Endothelial cell (in vitro differentiated cells): ENCODE measurements around the gene CNOT3. TPM values are rescaled to one million over a fixed set of nuclear protein-coding genes. Genes with fewer than 3 reads are reported as not detected.

ENCODE experiments used
- DNase-seq: peaks from one replicate; pipeline ENCODE4 v3.0.0; 2021; ENCODE audit warnings: low spot score
- H3K27ac Mint-ChIP-seq: one replicate; pipeline ENCODE4 v1.8.0; 2021; ENCODE audit warnings: mixed read lengths, inconsistent platforms; ENCODE audit not compliant: unreplicated experiment
- H3K27me3 Mint-ChIP-seq: one replicate; pipeline ENCODE4 v1.8.0; 2021; ENCODE audit warnings: mild to moderate bottlenecking, moderate library complexity, mixed read lengths, inconsistent platforms; ENCODE audit not compliant: unreplicated experiment
- H3K36me3 Mint-ChIP-seq: one replicate; pipeline ENCODE4 v1.8.0; 2021; ENCODE audit warnings: mild to moderate bottlenecking, low read depth, mixed read lengths, inconsistent platforms; ENCODE audit not compliant: unreplicated experiment
- H3K4me1 Mint-ChIP-seq: one replicate; pipeline ENCODE4 v1.8.0; 2021; ENCODE audit warnings: mild to moderate bottlenecking, mixed read lengths, inconsistent platforms; ENCODE audit not compliant: unreplicated experiment
- H3K4me3 Mint-ChIP-seq: one replicate; pipeline ENCODE4 v1.8.0; 2021; ENCODE audit warnings: mild to moderate bottlenecking, mixed read lengths, inconsistent platforms; ENCODE audit not compliant: unreplicated experiment
- H3K9me3 Mint-ChIP-seq: one replicate; pipeline ENCODE4 v1.8.0; 2021; ENCODE audit warnings: mixed read lengths, inconsistent platforms; ENCODE audit not compliant: unreplicated experiment
- CTCF ChIP-seq: fragments of 200-600 bp; sonication (generic); IDR thresholded peaks from one replicate; pipeline ENCODE4 v1.5.0; 2021; ENCODE audit warnings: antibody characterized with exemption; ENCODE audit not compliant: unreplicated experiment
- total RNA-seq: library from RNA; stranded (reverse); fragmentation: NEBNext Ultra II Directional; extraction: Animal tissue kit (Norgen Biotek cat#: 25700); gene quantifications from one replicate; pipeline ENCODE4 v1.2.1, GENCODE V29; 2021; ENCODE audit not compliant: unreplicated experiment

CNOT3 gene
- total RNA-seq, 1 donor from 2014 or later: 62.2 TPM

- DNase-seq: no peak
- Mint-ChIP-seq H3K27ac (no peak overlapping the region), H3K36me3 (peaks cover 28% of the 10 kb centered on the region), H3K9me3 (no peaks in the 10 kb centered on the region), H3K27me3 (peaks cover 11% of the 10 kb centered on the region), H3K4me3 (peak overlapping the region; percentile 4), H3K4me1 (peaks cover 9% of the 10 kb centered on the region)
- no peak for TF ChIP-seq CTCF
Observed at GRCh38 chr19:54105796-54106195, 31.8 kb upstream of the CNOT3 start.

- no peak for TF ChIP-seq CTCF
- Mint-ChIP-seq H3K4me1 (peaks cover 11% of the 10 kb centered on the region), H3K4me3 (peak overlapping the region; percentile 28), H3K27me3 (peaks cover 11% of the 10 kb centered on the region), H3K36me3 (peaks cover 31% of the 10 kb centered on the region), H3K9me3 (no peaks in the 10 kb centered on the region), H3K27ac (no peak overlapping the region)
- no peak for DNase-seq
Observed at GRCh38 chr19:54106716-54107115, 30.8 kb upstream of the CNOT3 start.

- H3K4me1 Mint-ChIP-seq: peaks cover 7% of the 10 kb centered on the region
- H3K36me3 Mint-ChIP-seq: peaks cover 33% of the 10 kb centered on the region
- peaks cover 12% of the 10 kb centered on the region for H3K27me3 Mint-ChIP-seq
- no peak for TF ChIP-seq CTCF
- H3K27ac Mint-ChIP-seq: peak overlapping the region; percentile 73
- no peaks in the 10 kb centered on the region for H3K9me3 Mint-ChIP-seq
- DNase-seq: no peak
- H3K4me3 Mint-ChIP-seq: no peak overlapping the region
Observed at GRCh38 chr19:54107876-54108490, 29.6 kb upstream of the CNOT3 start.

GRCh38 chr19:54108496-54108895 is 29.1 kb upstream of the CNOT3 start:
- H3K4me1 Mint-ChIP-seq: peaks cover 3% of the 10 kb centered on the region
- H3K36me3 Mint-ChIP-seq: peaks cover 33% of the 10 kb centered on the region
- peak overlapping the region; percentile 42 for H3K4me3 Mint-ChIP-seq
- DNase-seq: no peak
- no peaks in the 10 kb centered on the region for H3K9me3 Mint-ChIP-seq
- H3K27me3 Mint-ChIP-seq: peaks cover 12% of the 10 kb centered on the region
- no peak for TF ChIP-seq CTCF
- no peak overlapping the region for H3K27ac Mint-ChIP-seq

- Mint-ChIP-seq H3K36me3 (peaks cover 33% of the 10 kb centered on the region), H3K27me3 (peaks cover 17% of the 10 kb centered on the region), H3K4me3 (no peak overlapping the region), H3K9me3 (no peaks in the 10 kb centered on the region), H3K4me1 (peaks cover 6% of the 10 kb centered on the region), H3K27ac (no peak overlapping the region)
- no peak for DNase-seq
- TF ChIP-seq CTCF: no peak
Observed at GRCh38 chr19:54109651-54110050, 27.9 kb upstream of the CNOT3 start.
